HG02610 (cell line): ENCODE results near the gene CFAP53.

Source experiments
- ATAC-seq: cut with Tn5 transposase; IDR thresholded peaks from one replicate; pipeline ENCODE4 v1.9.1; 2021; ENCODE audit warnings: mild to moderate bottlenecking, moderate library complexity; ENCODE audit not compliant: unreplicated experiment

The CFAP53 gene

GRCh38 chr18:50196261-50196660 lies 70.0 kb downstream of the CFAP53 start:
- ATAC-seq, result no peak

- no peak for ATAC-seq
Observed at GRCh38 chr18:50195689-50196088, 70.6 kb downstream of the CFAP53 start.

GRCh38 chr18:50194631-50195532 lies 71.4 kb downstream of the CFAP53 start, which contains the start of gene MYO5B:
TSS of gene MYO5B (minus strand) at chr18:50195147. CDS start at chr18:50194793, 354 bp downstream.
- no peak for ATAC-seq

GRCh38 chr18:50193796-50194630 lies 72.3 kb downstream of the CFAP53 start:
- no peak for ATAC-seq

- ATAC-seq, result no peak
Observed at GRCh38 chr18:50192995-50193795, 73.1 kb downstream of the CFAP53 start.

GRCh38 chr18:50190926-50191325 lies 75.4 kb downstream of the CFAP53 start:
- no peak for ATAC-seq

- ATAC-seq, result no peak
Observed at GRCh38 chr18:50190236-50190635, 76.1 kb downstream of the CFAP53 start.

- peak; percentile 60 for ATAC-seq
Observed at GRCh38 chr18:50189160-50189559, 77.1 kb downstream of the CFAP53 start.

GRCh38 chr18:50188652-50189051 lies 77.6 kb downstream of the CFAP53 start:
- no peak for ATAC-seq

- ATAC-seq, result no peak
Observed at GRCh38 chr18:50187659-50188058, 78.6 kb downstream of the CFAP53 start.

GRCh38 chr18:50186385-50186784 lies 79.9 kb downstream of the CFAP53 start:
- ATAC-seq, result no peak

- ATAC-seq, result no peak
Observed at GRCh38 chr18:50183556-50183955, 82.7 kb downstream of the CFAP53 start.

- ATAC-seq, result no peak
Observed at GRCh38 chr18:50182511-50182910, 83.8 kb downstream of the CFAP53 start.

- ATAC-seq, result no peak
Observed at GRCh38 chr18:50181590-50181989, 84.7 kb downstream of the CFAP53 start.

GRCh38 chr18:50179465-50179864 lies 86.8 kb downstream of the CFAP53 start:
- ATAC-seq, result no peak

- ATAC-seq, result no peak
Observed at GRCh38 chr18:50177294-50177992, 88.9 kb downstream of the CFAP53 start.
